Liver (tissue), 9 donors: ENCODE results near the gene ENKD1. TPM values are rescaled to one million over a fixed set of nuclear protein-coding genes. Genes with fewer than 3 reads are reported as not detected.

Source experiments
- DNase-seq: peaks from one replicate; pipeline ENCODE4 v3.0.0-alpha.2; 2017; ENCODE audit warnings: low spot score
- H3K27ac ChIP-seq, 2 donors: one replicate each; pipeline ENCODE4 v1.7.0; 2013; ENCODE audit warnings: inconsistent platforms in 2 of 2, low read length in 2 of 2, control low read depth in 1 of 2, low read depth in 1 of 2, mild to moderate bottlenecking in 1 of 2
- H3K27me3 ChIP-seq, 4 donors: one replicate each; pipeline versions ENCODE4 v1.6.1 to v1.7.0; 2013; ENCODE audit warnings: low read length in 3 of 4, inconsistent platforms in 1 of 4, mild to moderate bottlenecking in 1 of 4, moderate library complexity in 1 of 4; ENCODE audit not compliant: control insufficient read depth in 4 of 4, insufficient read depth in 4 of 4
- H3K36me3 ChIP-seq, 4 donors: one replicate each; pipeline versions ENCODE4 v1.6.1 to v1.7.0; 2013; ENCODE audit warnings: low read length in 3 of 4, mild to moderate bottlenecking in 3 of 4, low read depth in 1 of 4, moderate library complexity in 1 of 4; ENCODE audit not compliant: control insufficient read depth in 4 of 4, insufficient read depth in 3 of 4
- H3K4me1 ChIP-seq, 4 donors: one replicate each; pipeline versions ENCODE4 v1.6.1 to v1.7.0; 2013; ENCODE audit warnings: low read length in 3 of 4, mild to moderate bottlenecking in 3 of 4, moderate library complexity in 1 of 4; ENCODE audit not compliant: control insufficient read depth in 4 of 4, insufficient read depth in 4 of 4
- H3K4me3 ChIP-seq, 3 donors: one replicate each; pipeline versions ENCODE4 v1.6.1 to v1.7.0; 2013; ENCODE audit warnings: low read length in 3 of 3, control low read depth in 1 of 3, low read depth in 1 of 3, mild to moderate bottlenecking in 1 of 3
- H3K9ac ChIP-seq, 2 donors: one replicate each; pipeline ENCODE4 v1.7.0; 2013; ENCODE audit warnings: low read length in 2 of 2, mild to moderate bottlenecking in 2 of 2, moderate library complexity in 2 of 2, control low read depth in 1 of 2, low read depth in 1 of 2
- H3K9me3 ChIP-seq, 4 donors: one replicate each; pipeline versions ENCODE4 v1.6.1 to v1.7.0; 2013; ENCODE audit warnings: low read length in 3 of 4; ENCODE audit not compliant: control insufficient read depth in 4 of 4
- ATF3 ChIP-seq: IDR thresholded peaks from 2 replicates; pipeline ENCODE4 v1.6.1; 2016; ENCODE audit warnings: antibody characterized with exemption
- CTCF ChIP-seq: fragments of 150-350 bp; IDR thresholded peaks from 2 replicates; pipeline ENCODE4 v1.5.1; 2017; ENCODE audit warnings: improper control_type of control experiment, low read depth, low read length; ENCODE audit not compliant: missing input control
- EGR1 ChIP-seq, 2 donors: IDR thresholded peaks; 2 replicates each; pipeline ENCODE4 v1.6.1; 2016 to 2018; ENCODE audit warnings: antibody characterized with exemption in 2 of 2, low read depth in 2 of 2
- FOXA2 ChIP-seq: IDR thresholded peaks from 2 replicates; pipeline ENCODE4 v1.6.1; 2016; ENCODE audit warnings: antibody characterized with exemption
- GABPA ChIP-seq, 2 donors: IDR thresholded peaks in 1 of 2; conservative IDR thresholded peaks in 1 of 2; 2 replicates each; pipeline ENCODE4 v1.6.1; 2016; ENCODE audit warnings: antibody characterized with exemption in 2 of 2, mild to moderate bottlenecking in 1 of 2, moderate library complexity in 1 of 2
- HNF4A ChIP-seq, 2 donors: conservative IDR thresholded peaks; 2 replicates each; pipeline ENCODE4 v1.6.1; 2016; ENCODE audit warnings: antibody characterized with exemption in 2 of 2, mild to moderate bottlenecking in 2 of 2
- JUND ChIP-seq, 2 donors: IDR thresholded peaks; 2 replicates each; pipeline ENCODE4 v1.6.1; 2016; ENCODE audit warnings: antibody characterized with exemption in 2 of 2
- MAX ChIP-seq: IDR thresholded peaks from 2 replicates; pipeline ENCODE4 v1.6.1; 2016; ENCODE audit warnings: antibody characterized with exemption
- RAD21 ChIP-seq, 2 donors: IDR thresholded peaks; 2 replicates each; pipeline ENCODE4 v1.6.1; 2016; ENCODE audit warnings: antibody characterized with exemption in 2 of 2, mild to moderate bottlenecking in 2 of 2
- REST ChIP-seq: IDR thresholded peaks from 2 replicates; pipeline ENCODE4 v1.6.1; 2016; ENCODE audit warnings: antibody characterized with exemption, mild to moderate bottlenecking
- RXRA ChIP-seq, 2 donors: IDR thresholded peaks; 2 replicates each; pipeline ENCODE4 v1.6.1; 2017 to 2018; ENCODE audit warnings: antibody characterized with exemption in 2 of 2, mild to moderate bottlenecking in 1 of 2
- WGBS: extraction: QIAGEN DNeasy Blood & Tissue Kit; methylation state at CpG from one replicate; pipeline ENCODE4 v1.1.7; 2013; 5-methylcytosine and 5-hydroxymethylcytosine counted together
- polyA plus RNA-seq, 2 donors: library from polyadenylated mRNA; stranded (reverse) in 1 of 2; unstranded in 1 of 2; fragments of 200-250 nt in 1 of 2; fragments of >200 nt in 1 of 2; fragmentation: Nextera tagmentation in 1 of 2; extraction: Ambion mirVana in 1 of 2; gene quantifications; one replicate each; pipeline versions ENCODE4 v1.2.1 to v1.2.3, GENCODE V29; 2013 to 2015
- total RNA-seq, 2 donors: library from RNA; depleted of rRNA; stranded (reverse); fragments of >200 nt; gene quantifications; one replicate each; pipeline ENCODE4 v1.2.3, GENCODE V29; 2014
- donor health status: healthy.
- donor health status: healthy.
- donor health status: healthy.
- donor health status: healthy.
- donor health status: healthy.

ENKD1 gene
- total and polyA plus RNA-seq, 4 donors, result 2.6 to 7.8 (median 4.7) TPM

GRCh38 chr16:67656344-67657016, 10.1 kb downstream of the ENKD1 start:
- Histone ChIP-seq H3K9ac (no peak overlapping the region), H3K36me3 (peaks cover 0 to 1% (median 0%) of the 10 kb centered on the region in 4 donors), H3K27me3 (no peaks in the 10 kb centered on the region), H3K4me3 (no peak overlapping the region), H3K9me3 (no peaks in the 10 kb centered on the region), H3K4me1 (peaks cover 14 to 35% (median 22%) of the 10 kb centered on the region in 4 donors), H3K27ac (no peak overlapping the region)
- 91% methylated on average over 9 of the region's 9 CpGs for WGBS
- no peak for DNase-seq
- TF ChIP-seq CTCF (no peak), RAD21 (IDR thresholded peaks at IDR 0.05) (no peak), RXRA (IDR thresholded peaks at IDR 0.05) (no peak), ATF3 (no peak), JUND (IDR thresholded peaks at IDR 0.05) (no peak), EGR1 (IDR thresholded peaks at IDR 0.05; ENCODE audit: low read depth in 2 of 2) (no peak)

- H3K27ac ChIP-seq, result no peak overlapping the region
- WGBS, result 79% methylated on average over 4 of the region's 4 CpGs
- TF ChIP-seq GABPA (IDR thresholded peaks at IDR 0.05 in 1 of 2, conservative IDR thresholded peaks at IDR 0.05 in 1 of 2), result no peak
- no peak for TF ChIP-seq HNF4A (conservative IDR thresholded peaks at IDR 0.05)
- no peak for TF ChIP-seq RXRA (IDR thresholded peaks at IDR 0.05)
- no peak for TF ChIP-seq REST
- no peak for TF ChIP-seq FOXA2
- TF ChIP-seq MAX, result no peak
- H3K4me1 ChIP-seq, result peaks cover 9 to 27% (median 16%) of the 10 kb centered on the region in 4 donors
- no peaks in the 10 kb centered on the region for H3K27me3 ChIP-seq
- no peak overlapping the region for H3K9ac ChIP-seq
- no peaks in the 10 kb centered on the region for H3K9me3 ChIP-seq
- no peak for DNase-seq
- peaks cover 0 to 1% (median 0%) of the 10 kb centered on the region in 4 donors for H3K36me3 ChIP-seq
- no peak overlapping the region for H3K4me3 ChIP-seq
These were observed 11.2 kb downstream of the ENKD1 start for GRCh38 chr16:67655363-67655762.
